CD14-positive monocyte (primary cell): ENCODE data around the gene TAX1BP1. TPM values are rescaled to one million over a fixed set of nuclear protein-coding genes. Genes with fewer than 3 reads are reported as not detected.

Source experiments
- DNase-seq, 3 donors: peaks; one replicate each; pipeline ENCODE4 v3.0.0-alpha.2; 2011 to 2022
- H2AFZ ChIP-seq: 2 replicates; pipeline ENCODE4 v1.6.0; 2012; ENCODE audit warnings: mild to moderate bottlenecking, low read depth, low read length, inconsistent platforms; ENCODE audit not compliant: insufficient read depth, poor library complexity, severe bottlenecking
- H3K27ac ChIP-seq, 2 donors: 1 replicate in 1 of 2; 2 replicates in 1 of 2; pipeline ENCODE4 v1.5.1; 2012 to 2013; ENCODE audit warnings: low read length in 2 of 2, control low read depth in 1 of 2, inconsistent platforms in 1 of 2, low read depth in 1 of 2, mild to moderate bottlenecking in 1 of 2
- H3K27me3 ChIP-seq, 2 donors: one replicate each; pipeline versions ENCODE4 v1.6.0 to v1.6.1; 2011 to 2013; ENCODE audit warnings: low read length in 2 of 2; ENCODE audit not compliant: control insufficient read depth in 2 of 2, insufficient read depth in 2 of 2
- H3K36me3 ChIP-seq, 2 donors: replicated peaks in 1 of 2; 1 replicate in 1 of 2; 2 replicates in 1 of 2; pipeline versions ENCODE4 v1.5.1 to v1.6.1; 2012 to 2013; ENCODE audit warnings: low read length in 2 of 2, control low read depth in 1 of 2, inconsistent platforms in 1 of 2, mild to moderate bottlenecking in 1 of 2; ENCODE audit not compliant: insufficient read depth in 2 of 2, control insufficient read depth in 1 of 2
- H3K4me1 ChIP-seq, 2 donors: 1 replicate in 1 of 2; 2 replicates in 1 of 2; pipeline versions ENCODE4 v1.5.1 to v1.6.1; 2012 to 2013; ENCODE audit warnings: low read length in 2 of 2, control low read depth in 1 of 2, inconsistent platforms in 1 of 2, mild to moderate bottlenecking in 1 of 2, moderate library complexity in 1 of 2; ENCODE audit not compliant: insufficient read depth in 2 of 2, control insufficient read depth in 1 of 2
- H3K4me2 ChIP-seq: replicated peaks from 2 replicates; pipeline ENCODE3; 2012; ENCODE audit warnings: low read length, moderate library complexity, mild to moderate bottlenecking; ENCODE audit not compliant: poor library complexity, severe bottlenecking; ENCODE audit errors: extremely low read depth
- H3K4me3 ChIP-seq, 3 experiments: fragments of 200-600 bp in 1 of 3; sonication (generic) in 1 of 3; replicated peaks in 1 of 3; 1 replicate in 2 of 3; 2 replicates in 1 of 3; pipeline ENCODE4 v1.5.1; 2011 to 2013; ENCODE audit warnings: low read length in 3 of 3, mild to moderate bottlenecking in 3 of 3, control low read depth in 2 of 3, low read depth in 2 of 3, inconsistent platforms in 1 of 3, moderate library complexity in 1 of 3
- H3K79me2 ChIP-seq: 2 replicates; pipeline ENCODE4 v1.6.0; 2012; ENCODE audit warnings: mild to moderate bottlenecking, control low read depth, inconsistent platforms, low read length, moderate library complexity; ENCODE audit not compliant: insufficient read depth
- H3K9ac ChIP-seq: 2 replicates; pipeline ENCODE4 v1.6.0; 2017; ENCODE audit warnings: low read length, mild to moderate bottlenecking; ENCODE audit not compliant: insufficient read depth, poor library complexity, severe bottlenecking
- H3K9me3 ChIP-seq, 2 donors: replicated peaks in 1 of 2; 1 replicate in 1 of 2; 2 replicates in 1 of 2; pipeline versions ENCODE4 v1.5.1 to v1.6.1; 2012 to 2013; ENCODE audit warnings: low read length in 2 of 2, control low read depth in 1 of 2; ENCODE audit not compliant: control insufficient read depth in 1 of 2, insufficient read depth in 1 of 2
- H4K20me1 ChIP-seq: 2 replicates; pipeline ENCODE4 v1.6.0; 2012; ENCODE audit warnings: mild to moderate bottlenecking, low read length, control low read depth, moderate library complexity; ENCODE audit not compliant: insufficient read depth
- H3K27ac Mint-ChIP-seq, 7 donors: one replicate each; pipeline ENCODE4 v1.8.0; 2020; ENCODE audit warnings: mild to moderate bottlenecking in 7 of 7, mixed read lengths in 7 of 7, moderate library complexity in 6 of 7, inconsistent platforms in 2 of 7
- H3K27me3 Mint-ChIP-seq, 3 donors: one replicate each; pipeline ENCODE4 v1.8.0; 2021 to 2022; ENCODE audit warnings: low read depth in 3 of 3, mild to moderate bottlenecking in 3 of 3, mixed read lengths in 3 of 3, moderate library complexity in 3 of 3, inconsistent platforms in 1 of 3
- H3K36me3 Mint-ChIP-seq, 2 donors: one replicate each; pipeline ENCODE4 v1.8.0; 2020; ENCODE audit warnings: mixed read lengths in 2 of 2, inconsistent platforms in 1 of 2, mild to moderate bottlenecking in 1 of 2
- H3K4me1 Mint-ChIP-seq: one replicate; pipeline ENCODE4 v1.8.0; 2020; ENCODE audit warnings: mild to moderate bottlenecking, mixed read lengths
- H3K4me3 Mint-ChIP-seq, 2 donors: one replicate each; pipeline ENCODE4 v1.8.0; 2020; ENCODE audit warnings: mild to moderate bottlenecking in 2 of 2, mixed read lengths in 2 of 2, moderate library complexity in 1 of 2
- H3K9me3 Mint-ChIP-seq, 7 donors: one replicate each; pipeline ENCODE4 v1.8.0; 2020 to 2022; ENCODE audit warnings: mixed read lengths in 7 of 7, mild to moderate bottlenecking in 6 of 7, moderate library complexity in 6 of 7, inconsistent platforms in 2 of 7
- WGBS: methylation state at CpG from one replicate; pipeline ENCODE4 v1.1.5; 2013; ENCODE audit warnings: missing lambda C conversion rate; ENCODE audit not compliant: insufficient coverage; 5-methylcytosine and 5-hydroxymethylcytosine counted together
- intact Hi-C, 2 donors: fragments of 100-400 bp; cut with micrococcal nuclease; formaldehyde crosslinking; loops; one replicate each; pipeline versions ENCODE4 v1.15.0 to v1.15.1; 2023
- polyA plus RNA-seq, 3 donors: library from polyadenylated mRNA; depleted of rRNA in 1 of 3; unstranded in 2 of 3; stranded (reverse) in 1 of 3; fragments of 300-500 nt in 2 of 3; fragments of >200 nt in 1 of 3; fragmentation: Illumina TruSeq in 2 of 3; gene quantifications; 1 replicate in 2 of 3; 2 replicates in 1 of 3; pipeline ENCODE4 v1.2.3, GENCODE V29; 2012 to 2021
- TF ChIP-seq, protein P1 (sequence below): fragments of 200-600 bp; IDR thresholded peaks from one replicate; pipeline ENCODE4 v1.8.0; 2022; ENCODE audit warnings: antibody characterized with exemption, mild to moderate bottlenecking

TAX1BP1 gene
- polyA plus RNA-seq, 3 donors, result 62.6 to 106 (median 85.3) TPM

DNA sequence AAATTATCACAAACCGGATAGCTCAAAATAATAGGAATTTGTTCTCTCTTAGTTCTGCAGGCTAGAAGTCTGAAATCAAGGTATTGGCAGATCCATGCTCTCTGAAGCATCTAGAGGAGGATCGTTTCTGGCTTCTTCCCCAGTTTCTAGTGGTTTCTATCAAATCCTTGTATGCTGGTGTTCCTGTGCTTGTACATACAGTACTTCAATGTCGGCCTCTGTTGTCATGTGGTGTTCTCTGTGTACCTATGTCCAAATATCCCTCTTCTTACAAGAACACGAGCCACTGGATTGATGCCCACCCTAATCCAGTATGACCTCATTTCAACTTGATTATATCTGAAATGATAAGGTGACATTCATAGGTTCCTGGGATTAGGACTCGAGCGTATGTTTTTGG is 9.8 kb upstream of the TAX1BP1 start:
- Histone ChIP-seq H3K27ac (no peak overlapping the region), H3K36me3 (no peaks in the 10 kb centered on the region), H3K79me2 (no peaks in the 10 kb centered on the region), H3K9me3 (no peaks in the 10 kb centered on the region), H3K4me3 (no peak overlapping the region), H3K4me2 (no peak overlapping the region), H3K9ac (no peak overlapping the region), H3K27me3 (no peaks in the 10 kb centered on the region), H3K4me1 (peaks cover 0 to 3% of the 10 kb centered on the region in 2 donors), H4K20me1 (no peaks in the 10 kb centered on the region), H2AFZ (no peak overlapping the region)
- no peak for DNase-seq
- Mint-ChIP-seq H3K4me1 (peaks cover 5% of the 10 kb centered on the region), H3K27me3 (peaks cover 0 to 2% (median 0%) of the 10 kb centered on the region in 3 donors), H3K4me3 (no peak overlapping the region), H3K27ac (no peak overlapping the region), H3K36me3 (no peaks in the 10 kb centered on the region), H3K9me3 (no peaks in the 10 kb centered on the region)
- TF ChIP-seq, protein P1, sequence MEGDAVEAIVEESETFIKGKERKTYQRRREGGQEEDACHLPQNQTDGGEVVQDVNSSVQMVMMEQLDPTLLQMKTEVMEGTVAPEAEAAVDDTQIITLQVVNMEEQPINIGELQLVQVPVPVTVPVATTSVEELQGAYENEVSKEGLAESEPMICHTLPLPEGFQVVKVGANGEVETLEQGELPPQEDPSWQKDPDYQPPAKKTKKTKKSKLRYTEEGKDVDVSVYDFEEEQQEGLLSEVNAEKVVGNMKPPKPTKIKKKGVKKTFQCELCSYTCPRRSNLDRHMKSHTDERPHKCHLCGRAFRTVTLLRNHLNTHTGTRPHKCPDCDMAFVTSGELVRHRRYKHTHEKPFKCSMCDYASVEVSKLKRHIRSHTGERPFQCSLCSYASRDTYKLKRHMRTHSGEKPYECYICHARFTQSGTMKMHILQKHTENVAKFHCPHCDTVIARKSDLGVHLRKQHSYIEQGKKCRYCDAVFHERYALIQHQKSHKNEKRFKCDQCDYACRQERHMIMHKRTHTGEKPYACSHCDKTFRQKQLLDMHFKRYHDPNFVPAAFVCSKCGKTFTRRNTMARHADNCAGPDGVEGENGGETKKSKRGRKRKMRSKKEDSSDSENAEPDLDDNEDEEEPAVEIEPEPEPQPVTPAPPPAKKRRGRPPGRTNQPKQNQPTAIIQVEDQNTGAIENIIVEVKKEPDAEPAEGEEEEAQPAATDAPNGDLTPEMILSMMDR, result no peak
- intact Hi-C loops, result no loop called here
- 94% methylated on average over 2 of the region's 6 CpGs for WGBS

- 88% methylated on average over 2 of the region's 2 CpGs for WGBS
These were observed 5.4 kb upstream of the TAX1BP1 start for GRCh38 chr7:27734583-27734982.

More at GRCh38 chr7:27734583-27734982, 5.4 kb upstream of the TAX1BP1 start:
- H3K4me1 Mint-ChIP-seq, result peaks cover 7% of the 10 kb centered on the region
- Histone ChIP-seq H2AFZ (no peak overlapping the region), H3K9me3 (no peaks in the 10 kb centered on the region), H3K4me3 (no peak overlapping the region), H3K4me1 (peaks cover 4 to 6% of the 10 kb centered on the region in 2 donors), H3K27me3 (no peaks in the 10 kb centered on the region), H4K20me1 (no peaks in the 10 kb centered on the region), H3K79me2 (no peaks in the 10 kb centered on the region), H3K36me3 (no peaks in the 10 kb centered on the region), H3K27ac (no peak overlapping the region), H3K9ac (no peak overlapping the region), H3K4me2 (no peak overlapping the region)
- intact Hi-C loops, result no loop called here
- H3K27ac Mint-ChIP-seq, result no peak overlapping the region
- no peak for DNase-seq
- no peaks in the 10 kb centered on the region for H3K36me3 Mint-ChIP-seq
- H3K4me3 Mint-ChIP-seq, result no peak overlapping the region
- TF ChIP-seq, protein P1, result no peak
- H3K9me3 Mint-ChIP-seq, result no peaks in the 10 kb centered on the region
- H3K27me3 Mint-ChIP-seq, result peaks cover 0 to 2% (median 0%) of the 10 kb centered on the region in 3 donors
